Endothelial cell of umbilical vein (primary cell): Measurements from ENCODE around the gene PILRA. TPM values are rescaled to one million over a fixed set of nuclear protein-coding genes. Genes with fewer than 3 reads are reported as not detected.
A peak's percentile ranks its signal among the peaks of the same experiment; 100 is the strongest.

Experiments used
- BruUV-seq: library from RNA; stranded (reverse); fragments of 400-500 nt; replicated peaks from 2 replicates; lab custom pipeline; 2021; lab: Mats Ljungman, UMichigan
- CTCF ChIA-PET: fragments of 300-600, 350-600 bp; sonication (Branson Sonifier 250); formaldehyde crosslinking; loops from one replicate; lab custom pipeline; 2021; ENCODE audit warnings: antibody characterized with exemption, inconsistent platforms; lab: Charles Lee
- POLR2A ChIA-PET: fragments of 300-600, 350-600 bp; sonication (Branson Sonifier 250); formaldehyde crosslinking; loops from one replicate; lab custom pipeline; 2021; ENCODE audit warnings: antibody characterized with exemption, inconsistent platforms; lab: Charles Lee
- DNase-seq: peaks from one replicate; pipeline ENCODE4 v3.0.0-alpha.2; 2011; ENCODE audit warnings: low read depth, low spot score
- FAIRE-seq: peaks from 2 replicates; lab custom pipeline; 2011; peaks lifted over from hg19 to GRCh38; lab: Jason Lieb, UNC
- H2AFZ ChIP-seq: 2 replicates; pipeline ENCODE4 v1.6.0; 2012; ENCODE audit warnings: low read depth, low read length, control low read depth, inconsistent platforms
- H3K27ac ChIP-seq: 2 replicates; pipeline ENCODE4 v1.5.1; 2011; ENCODE audit warnings: low read depth, mild to moderate bottlenecking, control low read depth, low read length, moderate library complexity; ENCODE audit not compliant: insufficient read depth
- H3K27me3 ChIP-seq, 2 experiments: 2 replicates each; pipeline versions ENCODE4 v1.6.0 to v1.6.1; 2011; ENCODE audit warnings: low read length in 2 of 2, mixed read lengths in 1 of 2; ENCODE audit not compliant: control insufficient read depth in 2 of 2, insufficient read depth in 2 of 2
- H3K36me3 ChIP-seq, 2 experiments: 2 replicates in 1 of 2; 3 replicates in 1 of 2; pipeline ENCODE4 v1.5.1; 2011; ENCODE audit warnings: low read length in 2 of 2, mild to moderate bottlenecking in 1 of 2, moderate library complexity in 1 of 2; ENCODE audit not compliant: control insufficient read depth in 2 of 2, insufficient read depth in 2 of 2; ENCODE audit errors: extremely low read depth in 1 of 2
- H3K4me1 ChIP-seq: 3 replicates; pipeline ENCODE4 v1.5.1; 2011; ENCODE audit warnings: mild to moderate bottlenecking, low read length; ENCODE audit not compliant: control insufficient read depth, insufficient read depth; ENCODE audit errors: extremely low read depth
- H3K4me2 ChIP-seq: 2 replicates; pipeline ENCODE4 v1.6.1; 2011; ENCODE audit warnings: low read length, control low read depth, mixed read lengths; ENCODE audit not compliant: insufficient read depth
- H3K4me3 ChIP-seq, 3 experiments: fragments of 200-600 bp in 1 of 3; sonication (generic), shearing (Covaris generic) in 1 of 3; replicated peaks in 1 of 3; 2 replicates each; pipeline ENCODE4 v1.5.1; 2011 to 2016; ENCODE audit warnings: control low read depth in 3 of 3, low read length in 3 of 3, mild to moderate bottlenecking in 2 of 3, inconsistent platforms in 1 of 3, low read depth in 1 of 3, moderate library complexity in 1 of 3; ENCODE audit not compliant: insufficient read depth in 1 of 3
- H3K79me2 ChIP-seq: 2 replicates; pipeline ENCODE4 v1.6.0; 2012; ENCODE audit warnings: low read length, inconsistent platforms; ENCODE audit not compliant: control insufficient read depth, insufficient read depth
- H3K9ac ChIP-seq: replicated peaks from 2 replicates; pipeline ENCODE3; 2011; ENCODE audit warnings: low read length, control low read depth; ENCODE audit not compliant: insufficient read depth; ENCODE audit errors: extremely low read depth
- H3K9me1 ChIP-seq: replicated peaks from 3 replicates; pipeline ENCODE4 v1.6.0; 2011; ENCODE audit warnings: mild to moderate bottlenecking, low read length; ENCODE audit not compliant: control insufficient read depth, insufficient read depth; ENCODE audit errors: extremely low read depth
- H3K9me3 ChIP-seq: replicated peaks from 2 replicates; pipeline ENCODE4 v1.5.1; 2012; ENCODE audit warnings: low read length, inconsistent platforms; ENCODE audit not compliant: control insufficient read depth, insufficient read depth
- H4K20me1 ChIP-seq: replicated peaks from 2 replicates; pipeline ENCODE3; 2011; ENCODE audit warnings: mild to moderate bottlenecking, low read length; ENCODE audit not compliant: control insufficient read depth, insufficient read depth; ENCODE audit errors: extremely low read depth
- EZH2 ChIP-seq: IDR thresholded peaks from 2 replicates; pipeline ENCODE4 v1.6.1; 2012; ENCODE audit warnings: borderline replicate concordance, low read depth, mild to moderate bottlenecking, moderate library complexity, low read length, inconsistent platforms; ENCODE audit not compliant: severe bottlenecking
- FOS ChIP-seq: IDR thresholded peaks from 2 replicates; pipeline ENCODE4 v1.6.1; 2011; ENCODE audit warnings: mild to moderate bottlenecking, low read length, moderate library complexity, borderline replicate concordance; ENCODE audit not compliant: insufficient read depth
- GATA2 ChIP-seq: IDR thresholded peaks from 2 replicates; pipeline ENCODE4 v1.7.0; 2011; ENCODE audit warnings: low read depth, mild to moderate bottlenecking, moderate library complexity, mixed read lengths, low read length; ENCODE audit not compliant: insufficient read length, insufficient read depth
- JUN ChIP-seq: IDR thresholded peaks from 2 replicates; pipeline ENCODE4 v1.6.1; 2011; ENCODE audit warnings: borderline replicate concordance, low read depth; ENCODE audit not compliant: insufficient read length, insufficient read depth
- MYC ChIP-seq: IDR thresholded peaks from one replicate; pipeline ENCODE4 v1.6.1; 2011; ENCODE audit warnings: mild to moderate bottlenecking, low read depth, low read length
- POLR2A ChIP-seq: IDR thresholded peaks from 2 replicates; pipeline ENCODE4 v1.6.1; 2012; ENCODE audit warnings: low read depth, mild to moderate bottlenecking, control low read depth, low read length
- POLR2AphosphoS5 ChIP-seq: IDR thresholded peaks from 2 replicates; pipeline ENCODE4 v1.6.1; 2012; ENCODE audit warnings: low read depth, mild to moderate bottlenecking, control low read depth, low read length, moderate library complexity; ENCODE audit not compliant: insufficient read depth
- dilution Hi-C: fragments of 300-500 bp; cut with MboI; formaldehyde crosslinking; loops from one replicate; pipeline ENCODE4 v1.15.0; 2019; ENCODE audit warnings: low sequenced_read_pairs; ENCODE audit not compliant: extremely low pct_ligation_motif_present
- intact Hi-C: fragments of 100-400 bp; cut with micrococcal nuclease; formaldehyde crosslinking; loops from one replicate; pipeline ENCODE4 v1.10.0; 2022
- polyA plus RNA-seq, 4 experiments: library from polyadenylated mRNA; depleted of rRNA in 3 of 4; stranded (reverse) in 3 of 4; unstranded in 1 of 4; fragments of >200 nt; gene quantifications; 2 replicates each; pipeline versions ENCODE4 v1.2.1 to v1.2.3, GENCODE V29; 2011 to 2012; ENCODE audit warnings: missing spikeins in 1 of 4
- total RNA-seq: library from RNA; stranded (reverse); gene quantifications from 2 replicates; pipeline ENCODE4 v1.2.3, GENCODE V29; 2021
- TF ChIP-seq, protein P1 (sequence below): IDR thresholded peaks from 2 replicates; pipeline ENCODE4 v1.6.1; 2011; ENCODE audit not compliant: insufficient read depth, insufficient read length
- TF ChIP-seq, protein P2 (sequence below), 2 donors: IDR thresholded peaks; 1 replicate in 1 of 2; 2 replicates in 1 of 2; pipeline ENCODE4 v1.5.1; 2011; ENCODE audit warnings: low read length in 2 of 2, mild to moderate bottlenecking in 2 of 2, moderate library complexity in 2 of 2, control low read depth in 1 of 2, inconsistent platforms in 1 of 2, low read depth in 1 of 2; ENCODE audit not compliant: insufficient read depth in 1 of 2; ENCODE audit errors: extremely low read depth in 1 of 2

The PILRA gene
- total and polyA plus RNA-seq, 2 donors (not counting 3 experiments of a cell fraction or from before 2014, with no cell fraction given) = 0.61 to 1.3 TPM

DNA sequence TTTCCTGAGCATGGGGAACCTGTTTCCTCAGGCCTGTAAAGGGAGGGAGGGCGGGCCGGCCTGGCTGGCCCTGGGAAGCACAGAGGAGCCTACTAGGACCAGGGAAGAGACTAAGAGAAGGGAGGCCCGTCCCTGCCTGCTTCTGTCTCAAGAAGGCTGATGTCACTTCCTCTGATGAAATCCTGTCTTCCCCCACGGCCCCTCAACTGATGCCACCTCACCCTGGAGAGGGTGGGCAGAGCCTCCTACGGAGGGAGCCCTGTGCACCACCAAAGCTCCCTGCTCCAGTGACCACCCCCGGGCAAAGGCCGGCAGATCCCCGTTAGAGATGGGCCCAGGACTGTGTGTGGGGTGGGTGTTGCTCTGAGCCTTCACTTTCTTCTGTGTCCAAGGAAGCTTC is 1.0 kb upstream of the PILRA start:
- Histone ChIP-seq H3K9me1 (no peaks in the 10 kb centered on the region), H3K4me1 (peaks cover 4% of the 10 kb centered on the region), H3K36me3 (no peaks in the 10 kb centered on the region), H3K27me3 (no peaks in the 10 kb centered on the region), H3K9ac (no peak overlapping the region), H3K27ac (no peak overlapping the region), H3K9me3 (no peaks in the 10 kb centered on the region), H3K4me3 (no peak overlapping the region), H3K4me2 (no peak overlapping the region), H3K79me2 (no peaks in the 10 kb centered on the region), H4K20me1 (no peaks in the 10 kb centered on the region), H2AFZ (peak overlapping the region; percentile 85)
- no TSS peak for BruUV-seq
- ChIA-PET CTCF (no interaction called here), POLR2A (no interaction called here)
- dilution Hi-C loops (no loop called here), intact Hi-C loops (no loop called here)
- DNase-seq = no peak
- TF ChIP-seq FOS (no peak), EZH2 (no peak), MYC (no peak), GATA2 (no peak), POLR2A (no peak), POLR2AphosphoS5 (no peak), JUN (no peak)
- TF ChIP-seq, protein P1, sequence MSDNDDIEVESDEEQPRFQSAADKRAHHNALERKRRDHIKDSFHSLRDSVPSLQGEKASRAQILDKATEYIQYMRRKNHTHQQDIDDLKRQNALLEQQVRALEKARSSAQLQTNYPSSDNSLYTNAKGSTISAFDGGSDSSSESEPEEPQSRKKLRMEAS = no peak
- TF ChIP-seq, protein P2, sequence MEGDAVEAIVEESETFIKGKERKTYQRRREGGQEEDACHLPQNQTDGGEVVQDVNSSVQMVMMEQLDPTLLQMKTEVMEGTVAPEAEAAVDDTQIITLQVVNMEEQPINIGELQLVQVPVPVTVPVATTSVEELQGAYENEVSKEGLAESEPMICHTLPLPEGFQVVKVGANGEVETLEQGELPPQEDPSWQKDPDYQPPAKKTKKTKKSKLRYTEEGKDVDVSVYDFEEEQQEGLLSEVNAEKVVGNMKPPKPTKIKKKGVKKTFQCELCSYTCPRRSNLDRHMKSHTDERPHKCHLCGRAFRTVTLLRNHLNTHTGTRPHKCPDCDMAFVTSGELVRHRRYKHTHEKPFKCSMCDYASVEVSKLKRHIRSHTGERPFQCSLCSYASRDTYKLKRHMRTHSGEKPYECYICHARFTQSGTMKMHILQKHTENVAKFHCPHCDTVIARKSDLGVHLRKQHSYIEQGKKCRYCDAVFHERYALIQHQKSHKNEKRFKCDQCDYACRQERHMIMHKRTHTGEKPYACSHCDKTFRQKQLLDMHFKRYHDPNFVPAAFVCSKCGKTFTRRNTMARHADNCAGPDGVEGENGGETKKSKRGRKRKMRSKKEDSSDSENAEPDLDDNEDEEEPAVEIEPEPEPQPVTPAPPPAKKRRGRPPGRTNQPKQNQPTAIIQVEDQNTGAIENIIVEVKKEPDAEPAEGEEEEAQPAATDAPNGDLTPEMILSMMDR (IDR thresholded peaks at IDR 0.05; ENCODE audit: extremely low read depth in 1 of 2, insufficient read depth in 1 of 2, low read depth in 1 of 2, low read length in 2 of 2) = no peak
- no peak for FAIRE-seq
